Measurements from ENCODE around the gene OR8K5.

GRCh38 chr11:56176318-56176717 is 16.2 kb upstream of the OR8K5 start, which contains the start of gene OR5J2:
- TF ChIP-seq CTCF (IDR thresholded peaks at IDR 0.05) (no peak), POLR2A (IDR thresholded peaks at IDR 0.05) (no peak)
